Measurements from ENCODE around the gene SLC22A3.

The SLC22A3 gene

DNA sequence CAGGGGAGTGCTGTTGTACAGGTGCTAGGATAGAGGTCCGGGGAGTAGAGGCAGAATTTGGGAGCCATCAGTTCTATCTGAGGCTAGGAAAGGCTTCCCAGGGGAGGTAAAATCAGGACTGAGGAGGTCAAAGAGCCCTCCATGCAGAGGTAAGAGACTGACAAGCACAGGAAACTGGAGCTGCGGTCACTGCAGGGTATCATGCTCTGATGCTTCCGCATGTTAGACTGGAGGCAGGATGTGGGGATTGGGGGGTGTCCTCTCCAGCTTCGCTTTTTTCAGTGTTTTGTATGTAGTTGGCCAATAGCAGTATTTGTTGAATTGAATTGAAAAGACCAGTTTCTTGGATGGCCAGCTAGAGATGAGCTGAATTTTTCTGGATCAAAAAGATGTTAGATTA is 87.8 kb downstream of the SLC22A3 start:
- no peak overlapping the region for H3K27ac ChIP-seq
- TF ChIP-seq, protein P1, sequence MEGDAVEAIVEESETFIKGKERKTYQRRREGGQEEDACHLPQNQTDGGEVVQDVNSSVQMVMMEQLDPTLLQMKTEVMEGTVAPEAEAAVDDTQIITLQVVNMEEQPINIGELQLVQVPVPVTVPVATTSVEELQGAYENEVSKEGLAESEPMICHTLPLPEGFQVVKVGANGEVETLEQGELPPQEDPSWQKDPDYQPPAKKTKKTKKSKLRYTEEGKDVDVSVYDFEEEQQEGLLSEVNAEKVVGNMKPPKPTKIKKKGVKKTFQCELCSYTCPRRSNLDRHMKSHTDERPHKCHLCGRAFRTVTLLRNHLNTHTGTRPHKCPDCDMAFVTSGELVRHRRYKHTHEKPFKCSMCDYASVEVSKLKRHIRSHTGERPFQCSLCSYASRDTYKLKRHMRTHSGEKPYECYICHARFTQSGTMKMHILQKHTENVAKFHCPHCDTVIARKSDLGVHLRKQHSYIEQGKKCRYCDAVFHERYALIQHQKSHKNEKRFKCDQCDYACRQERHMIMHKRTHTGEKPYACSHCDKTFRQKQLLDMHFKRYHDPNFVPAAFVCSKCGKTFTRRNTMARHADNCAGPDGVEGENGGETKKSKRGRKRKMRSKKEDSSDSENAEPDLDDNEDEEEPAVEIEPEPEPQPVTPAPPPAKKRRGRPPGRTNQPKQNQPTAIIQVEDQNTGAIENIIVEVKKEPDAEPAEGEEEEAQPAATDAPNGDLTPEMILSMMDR (conservative IDR thresholded peaks at IDR 0.05), result no peak
- no peak for TF ChIP-seq ZFX (IDR thresholded peaks at IDR 0.05)

- TF ChIP-seq ZFX (IDR thresholded peaks at IDR 0.05), result no peak
- TF ChIP-seq, protein P1 (conservative IDR thresholded peaks at IDR 0.05), result no peak
- H3K27ac ChIP-seq, result no peak overlapping the region
Observed at GRCh38 chr6:160437154-160437553, 89.0 kb downstream of the SLC22A3 start.

DNA sequence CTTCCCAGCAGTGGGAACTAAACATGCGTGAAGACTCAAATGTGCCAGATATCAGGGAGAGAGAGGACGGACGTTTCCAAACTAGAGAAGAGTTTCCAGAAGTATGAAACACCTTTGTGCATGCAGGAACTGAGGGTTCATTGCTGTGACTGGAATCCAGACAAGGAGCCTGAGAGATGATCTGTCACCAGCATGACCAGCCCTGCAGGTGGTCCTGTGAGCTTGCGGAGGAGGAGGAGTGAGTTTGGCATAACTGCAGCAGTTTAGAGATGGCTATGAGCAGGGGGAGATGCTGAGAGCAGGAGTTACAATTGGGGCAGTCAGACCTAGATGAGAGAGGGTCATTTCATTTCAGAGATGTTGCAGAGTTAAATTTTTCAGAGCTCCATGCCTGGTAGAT is 89.6 kb downstream of the SLC22A3 start:
- H3K27ac ChIP-seq, result no peak overlapping the region
- TF ChIP-seq ZFX (IDR thresholded peaks at IDR 0.05), result no peak
- TF ChIP-seq, protein P1 (conservative IDR thresholded peaks at IDR 0.05), result no peak

GRCh38 chr6:160438481-160438880 is 90.3 kb downstream of the SLC22A3 start:
- TF ChIP-seq, protein P1 (conservative IDR thresholded peaks at IDR 0.05), result no peak
- no peak for TF ChIP-seq ZFX (IDR thresholded peaks at IDR 0.05)
- no peak overlapping the region for H3K27ac ChIP-seq

DNA sequence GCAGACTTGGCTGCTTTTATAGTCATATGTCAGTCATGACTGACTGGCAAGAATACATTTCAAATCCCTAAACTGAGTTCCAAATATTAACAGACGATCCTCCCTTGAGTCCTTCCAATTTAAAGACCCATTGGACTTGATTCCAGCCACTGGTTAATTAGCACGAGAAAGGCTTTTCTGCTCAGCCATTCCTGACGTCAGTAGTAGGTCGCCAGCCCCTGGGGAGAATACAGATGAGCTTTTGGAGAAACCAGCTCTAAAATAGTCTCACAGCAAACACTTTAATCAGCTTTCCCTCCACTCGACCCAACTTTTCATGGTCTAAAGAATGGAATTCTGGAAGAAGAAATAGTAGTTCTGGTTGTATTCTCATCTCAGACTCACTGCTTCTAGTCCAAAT is 91.6 kb downstream of the SLC22A3 start:
- no peak overlapping the region for H3K27ac ChIP-seq
- TF ChIP-seq, protein P1 (conservative IDR thresholded peaks at IDR 0.05), result no peak
- TF ChIP-seq ZFX (IDR thresholded peaks at IDR 0.05), result no peak

GRCh38 chr6:160442151-160442550 is 94.0 kb downstream of the SLC22A3 start:
- H3K27ac ChIP-seq, result no peak overlapping the region
- TF ChIP-seq ZFX (IDR thresholded peaks at IDR 0.05), result no peak
- TF ChIP-seq, protein P1 (conservative IDR thresholded peaks at IDR 0.05), result no peak

DNA sequence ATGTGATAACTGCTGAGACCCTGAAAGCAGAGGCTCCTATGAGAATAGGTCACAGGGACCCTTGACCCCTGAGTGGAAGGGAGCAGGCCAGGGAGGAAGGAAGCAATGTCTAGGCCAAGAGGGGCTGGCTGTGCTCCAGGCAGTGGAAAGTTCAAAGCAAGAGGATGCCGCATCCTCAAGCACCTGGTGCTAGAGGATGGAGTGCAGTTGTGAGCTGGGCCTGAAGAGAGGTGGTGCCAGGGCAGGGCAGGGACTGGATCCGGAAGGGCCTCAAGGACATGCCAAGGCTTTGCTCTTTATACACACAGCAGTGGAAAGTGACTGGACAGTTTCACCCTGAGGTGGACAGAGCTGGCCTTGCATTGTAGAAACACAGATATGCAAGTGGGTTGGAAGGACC is 97.0 kb downstream of the SLC22A3 start:
- H3K27ac ChIP-seq, result no peak overlapping the region
- no peak for TF ChIP-seq ZFX (IDR thresholded peaks at IDR 0.05)
- TF ChIP-seq, protein P1 (conservative IDR thresholded peaks at IDR 0.05), result no peak
